Measurements from ENCODE around the gene IL31.

Gene IL31

GRCh38 chr12:122130150-122130549 lies 43.9 kb downstream of the IL31 start:
- no peak overlapping the region for H3K4me3 ChIP-seq (ENCODE audit: low read depth, low read length)

GRCh38 chr12:122129131-122129530 lies 44.9 kb downstream of the IL31 start:
- H3K4me3 ChIP-seq (ENCODE audit: low read depth, low read length), result no peak overlapping the region

- no peak overlapping the region for H3K4me3 ChIP-seq (ENCODE audit: low read depth, low read length)
Observed at GRCh38 chr12:122128481-122128880, 45.5 kb downstream of the IL31 start.

- no peak overlapping the region for H3K4me3 ChIP-seq (ENCODE audit: low read depth, low read length)
Observed at GRCh38 chr12:122127839-122128238, 46.2 kb downstream of the IL31 start.

GRCh38 chr12:122126713-122127597 lies 47.1 kb downstream of the IL31 start:
- no peak overlapping the region for H3K4me3 ChIP-seq (ENCODE audit: low read depth, low read length)

- no peak overlapping the region for H3K4me3 ChIP-seq (ENCODE audit: low read depth, low read length)
Observed at GRCh38 chr12:122126342-122126635, 47.7 kb downstream of the IL31 start.

- no peak overlapping the region for H3K4me3 ChIP-seq (ENCODE audit: low read depth, low read length)
Observed at GRCh38 chr12:122125452-122126341, 48.3 kb downstream of the IL31 start.

GRCh38 chr12:122124370-122124769 lies 49.7 kb downstream of the IL31 start:
- no peak overlapping the region for H3K4me3 ChIP-seq (ENCODE audit: low read depth, low read length)

- no peak overlapping the region for H3K4me3 ChIP-seq (ENCODE audit: low read depth, low read length)
Observed at GRCh38 chr12:122123761-122124145, 50.3 kb downstream of the IL31 start.

GRCh38 chr12:122123051-122123760 lies 50.8 kb downstream of the IL31 start:
- H3K4me3 ChIP-seq (ENCODE audit: low read depth, low read length), result no peak overlapping the region
